GM19467 (cell line): Measurements from ENCODE around the gene SLC7A1.

Experiments
- ATAC-seq: cut with Tn5 transposase; IDR thresholded peaks from one replicate; pipeline ENCODE4 v1.9.1; 2021; ENCODE audit warnings: mild to moderate bottlenecking, moderate library complexity; ENCODE audit not compliant: unreplicated experiment

The SLC7A1 gene

DNA sequence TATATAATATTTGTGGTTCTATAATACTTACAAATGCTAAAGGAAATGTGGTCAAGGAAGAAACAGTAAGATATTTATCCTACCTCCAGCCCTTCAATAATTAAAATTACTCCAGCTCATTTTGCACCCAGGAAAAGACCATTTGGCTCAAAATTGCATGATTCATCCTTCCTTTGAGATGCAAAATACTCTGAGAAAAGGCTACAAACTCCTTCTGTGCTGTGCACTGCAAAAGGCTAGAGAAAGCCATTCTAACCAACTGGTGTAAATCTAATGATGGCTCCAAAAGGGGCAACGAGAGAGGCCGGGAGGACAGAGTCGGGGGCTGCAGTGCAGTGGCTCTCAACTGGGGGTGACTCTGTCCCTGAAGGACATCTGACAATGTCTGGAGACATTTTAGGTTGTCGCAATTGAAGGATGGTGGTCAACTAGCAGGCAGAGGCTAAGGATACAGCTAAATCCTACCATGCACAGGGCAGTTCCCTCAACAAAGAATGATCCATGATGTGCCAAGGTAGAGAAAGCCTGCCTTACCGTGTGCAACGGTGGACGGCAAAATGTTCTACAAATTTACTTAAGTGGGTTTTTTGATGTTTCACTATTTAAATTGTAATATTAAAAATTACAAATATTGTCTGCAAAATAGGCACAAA lies 32.6 kb downstream of the SLC7A1 start:
- no peak for ATAC-seq

- no peak for ATAC-seq
Measured at GRCh38 chr13:29561918-29562317, 33.6 kb downstream of the SLC7A1 start.

DNA sequence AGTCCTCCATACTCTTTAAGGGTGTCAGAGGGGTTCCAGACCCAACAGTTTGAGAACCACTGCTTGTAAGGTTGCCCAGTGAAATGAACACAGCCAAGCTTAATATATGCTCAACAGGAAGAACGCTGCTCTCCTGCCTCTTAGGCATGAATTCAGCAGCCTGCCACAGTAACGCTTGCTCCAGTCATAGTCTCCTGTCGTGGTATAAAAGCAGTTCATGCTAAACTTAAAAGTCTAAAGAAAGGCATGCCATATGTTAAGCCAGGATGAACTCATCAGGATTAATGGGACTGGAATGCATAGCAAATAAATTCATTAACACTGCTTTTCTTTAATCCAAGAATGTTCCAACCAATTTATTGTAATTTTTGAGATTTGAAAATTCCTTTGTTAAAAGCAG lies 38.7 kb downstream of the SLC7A1 start:
- ATAC-seq: no peak

- ATAC-seq: no peak
Measured at GRCh38 chr13:29551214-29551613, 44.3 kb downstream of the SLC7A1 start.

GRCh38 chr13:29550430-29550988 lies 45.0 kb downstream of the SLC7A1 start:
- no peak for ATAC-seq

DNA sequence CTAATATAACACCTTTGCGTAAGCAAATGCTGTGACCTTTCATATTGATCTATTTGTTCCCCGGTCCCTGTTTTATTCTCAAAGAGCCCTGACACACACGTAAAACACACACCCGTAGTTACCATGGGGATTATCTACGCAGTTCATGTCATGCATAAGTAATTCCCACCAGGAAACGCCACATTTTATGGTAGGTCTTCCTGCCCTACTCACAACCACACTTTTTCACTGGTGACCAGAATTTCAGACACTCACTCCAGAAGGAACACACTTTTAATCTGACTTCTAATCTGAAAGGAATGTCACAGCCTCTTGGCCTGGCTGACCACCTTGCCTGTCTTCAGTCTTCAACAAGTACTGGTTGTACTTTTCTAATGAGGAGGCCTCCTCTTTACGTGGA lies 46.8 kb downstream of the SLC7A1 start:
- no peak for ATAC-seq

- no peak for ATAC-seq
Measured at GRCh38 chr13:29547153-29547552, 48.3 kb downstream of the SLC7A1 start.

GRCh38 chr13:29546662-29547061 lies 48.8 kb downstream of the SLC7A1 start:
- ATAC-seq: no peak

- ATAC-seq: no peak
Measured at GRCh38 chr13:29545988-29546387, 49.5 kb downstream of the SLC7A1 start.

- peak; percentile 93 for ATAC-seq
Measured at GRCh38 chr13:29543230-29544215, 52.0 kb downstream of the SLC7A1 start.

GRCh38 chr13:29542381-29542780 lies 53.1 kb downstream of the SLC7A1 start:
- ATAC-seq: no peak

GRCh38 chr13:29541400-29541799 lies 54.1 kb downstream of the SLC7A1 start:
- no peak for ATAC-seq

- ATAC-seq: no peak
Measured at GRCh38 chr13:29540799-29541198, 54.7 kb downstream of the SLC7A1 start.

DNA sequence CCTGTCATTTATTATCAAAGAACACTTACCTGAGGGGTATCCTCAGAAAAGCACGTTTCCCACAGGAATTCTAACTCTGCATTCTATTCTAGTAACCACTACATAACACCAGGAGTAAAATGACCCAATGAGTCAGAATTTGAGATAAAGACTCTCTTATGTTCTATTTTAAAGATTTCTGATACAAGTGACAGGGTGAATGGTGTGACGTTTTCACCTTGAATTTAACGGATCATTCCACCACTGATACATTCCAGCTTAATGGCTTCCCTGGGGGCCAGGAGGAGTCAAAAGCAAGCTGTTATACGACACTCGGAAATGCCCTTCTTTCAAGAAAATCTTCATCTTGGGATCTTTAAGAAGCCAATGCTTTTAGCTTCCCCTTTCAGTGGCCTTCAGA lies 55.2 kb downstream of the SLC7A1 start:
- no peak for ATAC-seq

DNA sequence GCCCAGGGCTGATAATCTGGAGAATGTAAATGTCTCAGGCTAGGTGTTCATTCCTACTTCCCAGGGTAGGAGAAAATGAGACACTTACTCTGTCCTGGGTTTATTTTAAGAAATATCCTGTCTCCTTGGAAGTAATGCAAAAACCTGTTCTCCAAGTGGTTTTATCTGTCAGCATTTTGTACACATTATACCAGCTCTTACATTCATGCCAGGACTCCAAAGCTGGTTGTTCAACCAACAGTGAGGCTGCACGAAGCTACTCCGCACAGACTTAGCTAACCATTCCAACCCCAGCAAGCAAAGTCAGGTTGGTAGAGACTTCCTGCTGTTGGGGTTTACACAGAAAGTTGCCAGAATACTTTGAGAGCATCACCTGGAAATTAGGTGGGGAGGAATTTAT lies 55.6 kb downstream of the SLC7A1 start:
- no peak for ATAC-seq

- ATAC-seq: no peak
Measured at GRCh38 chr13:29538652-29539040, 56.8 kb downstream of the SLC7A1 start.

- no peak for ATAC-seq
Measured at GRCh38 chr13:29537736-29538651, 57.5 kb downstream of the SLC7A1 start.

- no peak for ATAC-seq
Measured at GRCh38 chr13:29536853-29537252, 58.6 kb downstream of the SLC7A1 start.

- ATAC-seq: no peak
Measured at GRCh38 chr13:29535663-29536655, 59.5 kb downstream of the SLC7A1 start.

DNA sequence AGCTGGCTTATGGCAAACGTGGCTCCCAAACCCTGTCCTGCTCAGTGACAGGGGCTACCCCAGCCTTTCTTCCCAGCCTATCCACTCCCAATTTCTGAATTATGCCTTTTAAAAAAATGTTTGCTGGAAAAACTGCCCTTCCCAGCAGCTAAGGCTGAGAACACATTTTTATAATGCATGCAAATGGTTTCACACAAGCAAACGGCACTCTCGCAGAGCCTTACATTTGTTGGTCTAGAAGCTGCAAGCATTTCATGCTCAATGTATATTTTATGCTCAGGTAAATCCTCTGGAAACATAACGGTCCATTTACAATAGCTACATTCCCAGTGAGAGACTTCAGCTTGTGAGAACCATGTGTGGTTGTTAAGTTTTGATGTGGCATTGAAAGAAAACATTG lies 61.4 kb downstream of the SLC7A1 start:
- ATAC-seq: no peak
